H1 (cell line): Measurements from ENCODE around the gene ERICH6. TPM values are rescaled to one million over a fixed set of nuclear protein-coding genes. Genes with fewer than 3 reads are reported as not detected.

Experiments
- polyA plus RNA-seq, 7 experiments: library from polyadenylated mRNA; depleted of rRNA in 3 of 7; stranded (reverse) in 5 of 7; unstranded in 2 of 7; fragments of >200 nt in 5 of 7; fragments of 200-250 nt in 2 of 7; gene quantifications; 1 replicate in 5 of 7; 2 replicates in 1 of 7; 4 replicates in 1 of 7; pipeline versions ENCODE4 v1.2.1 to v1.2.3, GENCODE V29; 2011 to 2013; ENCODE audit warnings: missing spikeins in 2 of 7, mixed read lengths in 2 of 7
- total RNA-seq: library from RNA; stranded (reverse); fragmentation: NEBNext Ultra II Directional; extraction: Animal tissue kit (Norgen Biotek cat#: 25700); gene quantifications from 2 replicates; pipeline ENCODE4 v1.2.1, GENCODE V29; 2021
- TF ChIP-seq, protein P1 (sequence below): fragments of 300-600 bp; sonication (generic); IDR thresholded peaks from 2 replicates; pipeline ENCODE4 v1.7.1; 2012; ENCODE audit warnings: low read length, moderate library complexity, mild to moderate bottlenecking, inconsistent platforms; ENCODE audit not compliant: insufficient replicate concordance

ERICH6 gene
- total and polyA plus RNA-seq, 2 of the 8 experiments (the other 6 are each of a cell fraction or from before 2014, with no cell fraction given): not detected

DNA sequence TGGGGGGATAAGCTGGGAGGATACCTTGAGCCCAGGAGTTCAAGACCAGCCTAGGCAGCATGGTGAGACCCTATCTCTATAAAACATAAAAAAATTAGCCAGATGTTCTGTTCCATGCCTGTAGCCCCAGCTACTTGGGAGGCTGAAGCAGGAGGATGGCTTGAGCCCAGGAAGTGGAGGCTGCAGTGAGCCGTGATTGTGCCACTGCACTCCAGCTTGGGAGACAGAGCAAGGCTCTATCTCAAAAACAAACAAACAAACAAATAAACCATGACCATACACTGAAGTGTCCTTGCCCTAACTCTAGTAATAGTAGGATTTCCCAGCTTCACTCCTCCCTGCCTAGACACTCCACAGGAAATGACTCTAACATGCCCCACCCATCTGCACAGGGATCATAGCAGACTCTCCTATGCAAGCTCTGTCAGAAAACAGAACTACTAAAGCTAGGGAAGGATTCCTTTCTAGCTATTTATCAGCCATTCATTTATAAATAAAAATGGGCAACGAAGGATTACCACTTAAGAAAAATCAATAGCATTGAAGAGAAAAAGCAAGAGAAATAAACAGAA, 4.6 kb downstream of the ERICH6 start (continued):
- TF ChIP-seq, protein P1, sequence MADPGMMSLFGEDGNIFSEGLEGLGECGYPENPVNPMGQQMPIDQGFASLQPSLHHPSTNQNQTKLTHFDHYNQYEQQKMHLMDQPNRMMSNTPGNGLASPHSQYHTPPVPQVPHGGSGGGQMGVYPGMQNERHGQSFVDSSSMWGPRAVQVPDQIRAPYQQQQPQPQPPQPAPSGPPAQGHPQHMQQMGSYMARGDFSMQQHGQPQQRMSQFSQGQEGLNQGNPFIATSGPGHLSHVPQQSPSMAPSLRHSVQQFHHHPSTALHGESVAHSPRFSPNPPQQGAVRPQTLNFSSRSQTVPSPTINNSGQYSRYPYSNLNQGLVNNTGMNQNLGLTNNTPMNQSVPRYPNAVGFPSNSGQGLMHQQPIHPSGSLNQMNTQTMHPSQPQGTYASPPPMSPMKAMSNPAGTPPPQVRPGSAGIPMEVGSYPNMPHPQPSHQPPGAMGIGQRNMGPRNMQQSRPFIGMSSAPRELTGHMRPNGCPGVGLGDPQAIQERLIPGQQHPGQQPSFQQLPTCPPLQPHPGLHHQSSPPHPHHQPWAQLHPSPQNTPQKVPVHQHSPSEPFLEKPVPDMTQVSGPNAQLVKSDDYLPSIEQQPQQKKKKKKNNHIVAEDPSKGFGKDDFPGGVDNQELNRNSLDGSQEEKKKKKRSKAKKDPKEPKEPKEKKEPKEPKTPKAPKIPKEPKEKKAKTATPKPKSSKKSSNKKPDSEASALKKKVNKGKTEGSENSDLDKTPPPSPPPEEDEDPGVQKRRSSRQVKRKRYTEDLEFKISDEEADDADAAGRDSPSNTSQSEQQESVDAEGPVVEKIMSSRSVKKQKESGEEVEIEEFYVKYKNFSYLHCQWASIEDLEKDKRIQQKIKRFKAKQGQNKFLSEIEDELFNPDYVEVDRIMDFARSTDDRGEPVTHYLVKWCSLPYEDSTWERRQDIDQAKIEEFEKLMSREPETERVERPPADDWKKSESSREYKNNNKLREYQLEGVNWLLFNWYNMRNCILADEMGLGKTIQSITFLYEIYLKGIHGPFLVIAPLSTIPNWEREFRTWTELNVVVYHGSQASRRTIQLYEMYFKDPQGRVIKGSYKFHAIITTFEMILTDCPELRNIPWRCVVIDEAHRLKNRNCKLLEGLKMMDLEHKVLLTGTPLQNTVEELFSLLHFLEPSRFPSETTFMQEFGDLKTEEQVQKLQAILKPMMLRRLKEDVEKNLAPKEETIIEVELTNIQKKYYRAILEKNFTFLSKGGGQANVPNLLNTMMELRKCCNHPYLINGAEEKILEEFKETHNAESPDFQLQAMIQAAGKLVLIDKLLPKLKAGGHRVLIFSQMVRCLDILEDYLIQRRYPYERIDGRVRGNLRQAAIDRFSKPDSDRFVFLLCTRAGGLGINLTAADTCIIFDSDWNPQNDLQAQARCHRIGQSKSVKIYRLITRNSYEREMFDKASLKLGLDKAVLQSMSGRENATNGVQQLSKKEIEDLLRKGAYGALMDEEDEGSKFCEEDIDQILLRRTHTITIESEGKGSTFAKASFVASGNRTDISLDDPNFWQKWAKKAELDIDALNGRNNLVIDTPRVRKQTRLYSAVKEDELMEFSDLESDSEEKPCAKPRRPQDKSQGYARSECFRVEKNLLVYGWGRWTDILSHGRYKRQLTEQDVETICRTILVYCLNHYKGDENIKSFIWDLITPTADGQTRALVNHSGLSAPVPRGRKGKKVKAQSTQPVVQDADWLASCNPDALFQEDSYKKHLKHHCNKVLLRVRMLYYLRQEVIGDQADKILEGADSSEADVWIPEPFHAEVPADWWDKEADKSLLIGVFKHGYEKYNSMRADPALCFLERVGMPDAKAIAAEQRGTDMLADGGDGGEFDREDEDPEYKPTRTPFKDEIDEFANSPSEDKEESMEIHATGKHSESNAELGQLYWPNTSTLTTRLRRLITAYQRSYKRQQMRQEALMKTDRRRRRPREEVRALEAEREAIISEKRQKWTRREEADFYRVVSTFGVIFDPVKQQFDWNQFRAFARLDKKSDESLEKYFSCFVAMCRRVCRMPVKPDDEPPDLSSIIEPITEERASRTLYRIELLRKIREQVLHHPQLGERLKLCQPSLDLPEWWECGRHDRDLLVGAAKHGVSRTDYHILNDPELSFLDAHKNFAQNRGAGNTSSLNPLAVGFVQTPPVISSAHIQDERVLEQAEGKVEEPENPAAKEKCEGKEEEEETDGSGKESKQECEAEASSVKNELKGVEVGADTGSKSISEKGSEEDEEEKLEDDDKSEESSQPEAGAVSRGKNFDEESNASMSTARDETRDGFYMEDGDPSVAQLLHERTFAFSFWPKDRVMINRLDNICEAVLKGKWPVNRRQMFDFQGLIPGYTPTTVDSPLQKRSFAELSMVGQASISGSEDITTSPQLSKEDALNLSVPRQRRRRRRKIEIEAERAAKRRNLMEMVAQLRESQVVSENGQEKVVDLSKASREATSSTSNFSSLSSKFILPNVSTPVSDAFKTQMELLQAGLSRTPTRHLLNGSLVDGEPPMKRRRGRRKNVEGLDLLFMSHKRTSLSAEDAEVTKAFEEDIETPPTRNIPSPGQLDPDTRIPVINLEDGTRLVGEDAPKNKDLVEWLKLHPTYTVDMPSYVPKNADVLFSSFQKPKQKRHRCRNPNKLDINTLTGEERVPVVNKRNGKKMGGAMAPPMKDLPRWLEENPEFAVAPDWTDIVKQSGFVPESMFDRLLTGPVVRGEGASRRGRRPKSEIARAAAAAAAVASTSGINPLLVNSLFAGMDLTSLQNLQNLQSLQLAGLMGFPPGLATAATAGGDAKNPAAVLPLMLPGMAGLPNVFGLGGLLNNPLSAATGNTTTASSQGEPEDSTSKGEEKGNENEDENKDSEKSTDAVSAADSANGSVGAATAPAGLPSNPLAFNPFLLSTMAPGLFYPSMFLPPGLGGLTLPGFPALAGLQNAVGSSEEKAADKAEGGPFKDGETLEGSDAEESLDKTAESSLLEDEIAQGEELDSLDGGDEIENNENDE: no peak
